ENCODE measurements around the gene BMP3.

- TF ChIP-seq CTCF (IDR thresholded peaks at IDR 0.05; ENCODE audit: poor library complexity), result no peak
- no peak for TF ChIP-seq EZH2phosphoT487 (IDR thresholded peaks at IDR 0.05; ENCODE audit: low read depth, severe bottlenecking, unreplicated experiment)
These were observed 2.5 kb downstream of the BMP3 start for GRCh38 chr4:81032771-81033684.
